GM12892 (cell line): ENCODE results near the gene LEPROT.

Experiments
- POLR2A ChIP-seq: IDR thresholded peaks from 2 replicates; pipeline ENCODE4 v1.6.1; 2011; ENCODE audit warnings: low read depth, low read length, control low read depth
- TAF1 ChIP-seq: IDR thresholded peaks from 2 replicates; pipeline ENCODE4 v1.6.1; 2011; ENCODE audit warnings: low read depth, mild to moderate bottlenecking, control low read depth, low read length, borderline replicate concordance

- no peak for TF ChIP-seq POLR2A
- TF ChIP-seq TAF1, result no peak
Observed at GRCh38 chr1:65441464-65441863, 21.0 kb downstream of the LEPROT start.
